OCI-LY1 (cell line): ENCODE results near the gene TUBA4A.
A peak's percentile ranks its signal among the peaks of the same experiment; 100 is the strongest.

ENCODE experiments used
- H2AFZ ChIP-seq: fragments of 200-600 bp; sonication (generic), shearing (Covaris generic); 2 replicates; pipeline ENCODE4 v1.6.0; 2014; ENCODE audit warnings: antibody characterized with exemption, mild to moderate bottlenecking, low read length
- H3F3A ChIP-seq: fragments of 200-600 bp; sonication (generic), shearing (Covaris generic); 2 replicates; pipeline ENCODE4 v1.6.0; 2014; ENCODE audit warnings: mild to moderate bottlenecking, antibody characterized with exemption, low read length, moderate library complexity; ENCODE audit not compliant: insufficient read depth
- H3K27ac ChIP-seq: fragments of 200-600 bp; sonication (generic); 2 replicates; pipeline ENCODE4 v1.5.1; 2014; ENCODE audit warnings: low read length, mixed run types, mild to moderate bottlenecking, low read depth; ENCODE audit not compliant: poor library complexity, severe bottlenecking
- H3K27me3 ChIP-seq: fragments of 200-600 bp; sonication (generic); 2 replicates; pipeline ENCODE4 v1.6.0; 2014; ENCODE audit warnings: antibody characterized with exemption, mild to moderate bottlenecking, low read length, moderate library complexity; ENCODE audit not compliant: insufficient read depth
- H3K36me3 ChIP-seq: fragments of 200-600 bp; sonication (generic); 2 replicates; pipeline ENCODE4 v1.6.1; 2014; ENCODE audit warnings: mild to moderate bottlenecking, antibody characterized with exemption, low read length, moderate library complexity, mixed read lengths; ENCODE audit not compliant: insufficient read depth
- H3K4me1 ChIP-seq: fragments of 200-600 bp; sonication (generic); 2 replicates; pipeline ENCODE4 v1.5.1; 2014; ENCODE audit warnings: mild to moderate bottlenecking, low read length, moderate library complexity; ENCODE audit not compliant: insufficient read depth, severe bottlenecking
- H3K4me2 ChIP-seq: fragments of 200-600 bp; sonication (generic), shearing (Covaris generic); 2 replicates; pipeline ENCODE4 v1.6.1; 2014; ENCODE audit warnings: low read length
- H3K4me3 ChIP-seq: fragments of 200-600 bp; sonication (generic); 2 replicates; pipeline ENCODE4 v1.5.1; 2014; ENCODE audit warnings: low read length, low read depth, mild to moderate bottlenecking, mixed read lengths; ENCODE audit not compliant: poor library complexity, severe bottlenecking
- H3K79me2 ChIP-seq: fragments of 200-600 bp; shearing (Covaris generic); 2 replicates; pipeline ENCODE4 v1.6.1; 2016; ENCODE audit warnings: mixed run types, low read length, mixed read lengths; ENCODE audit not compliant: insufficient read depth
- H3K9ac ChIP-seq: fragments of 200-600 bp; sonication (generic), shearing (Covaris generic); 2 replicates; pipeline ENCODE4 v1.6.1; 2014; ENCODE audit warnings: mild to moderate bottlenecking, low read length, mixed read lengths
- H3K9me2 ChIP-seq: fragments of 200-600 bp; sonication (generic), shearing (Covaris generic); 2 replicates; pipeline ENCODE4 v1.6.1; 2014; ENCODE audit warnings: low read depth, mild to moderate bottlenecking, low read length, mixed read lengths
- H3K9me3 ChIP-seq: fragments of 200-600 bp; shearing (Covaris generic); 2 replicates; pipeline ENCODE4 v1.6.1; 2014; ENCODE audit warnings: low read length, mixed read lengths
- H4K20me1 ChIP-seq: fragments of 200-600 bp; sonication (generic), shearing (Covaris generic); 2 replicates; pipeline ENCODE4 v1.6.0; 2016; ENCODE audit warnings: mild to moderate bottlenecking, low read length; ENCODE audit not compliant: insufficient read depth
- EZH2 ChIP-seq: fragments of 200-600 bp; sonication (generic), shearing (Covaris generic); IDR thresholded peaks from 2 replicates; pipeline ENCODE4 v1.8.0; 2017; ENCODE audit warnings: borderline replicate concordance, mixed run types, mild to moderate bottlenecking, antibody characterized with exemption, low read length, moderate library complexity, mixed read lengths
- TF ChIP-seq, protein P1 (sequence below): fragments of 200-600 bp; sonication (generic), shearing (Covaris generic); IDR thresholded peaks from 2 replicates; pipeline ENCODE4 v1.5.1; 2017; ENCODE audit warnings: mild to moderate bottlenecking, antibody characterized with exemption, low read length, moderate library complexity, mixed read lengths

The TUBA4A gene

DNA sequence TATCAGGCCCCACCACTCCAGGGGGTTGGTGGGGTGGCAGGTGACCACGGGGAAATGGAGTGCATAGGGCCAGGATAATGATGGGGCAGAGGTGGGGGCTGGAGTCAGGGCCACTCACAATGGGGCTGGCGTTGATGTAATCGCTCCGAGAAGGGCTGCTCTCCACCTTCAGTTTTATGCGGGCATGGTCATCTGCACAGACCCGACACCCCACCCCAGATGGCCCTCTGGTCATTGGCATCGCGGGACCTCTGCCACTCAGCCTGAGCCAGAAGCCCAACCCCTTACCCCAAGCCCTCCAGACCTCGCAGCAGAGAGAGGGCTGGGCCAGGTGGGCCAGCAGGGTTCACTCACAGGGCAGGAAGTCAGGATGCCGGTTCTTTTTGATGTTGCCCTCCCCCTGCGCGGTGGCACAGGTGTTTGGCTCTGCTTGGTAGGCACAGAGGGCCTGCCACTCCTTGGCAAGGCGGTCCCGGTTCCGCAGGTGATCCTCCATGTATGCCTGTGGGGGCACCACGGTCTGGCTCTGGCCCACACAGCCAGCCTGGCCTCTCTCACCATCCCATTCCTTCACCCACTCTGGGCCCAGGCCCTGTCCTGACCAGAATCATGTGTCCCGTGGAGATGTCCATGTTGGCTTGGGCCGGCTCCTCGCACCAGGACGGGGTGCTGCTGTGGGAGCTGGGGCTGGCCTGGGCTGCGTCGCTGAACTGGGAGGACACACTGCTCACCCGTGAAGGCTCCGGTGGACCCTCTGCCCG, 43.1 kb upstream of the TUBA4A start:
- peaks cover 3% of the 10 kb centered on the region; the same call in 1 of the 2 replicates for H3K27me3 ChIP-seq
- TF ChIP-seq EZH2 = no peak
- TF ChIP-seq, protein P1, sequence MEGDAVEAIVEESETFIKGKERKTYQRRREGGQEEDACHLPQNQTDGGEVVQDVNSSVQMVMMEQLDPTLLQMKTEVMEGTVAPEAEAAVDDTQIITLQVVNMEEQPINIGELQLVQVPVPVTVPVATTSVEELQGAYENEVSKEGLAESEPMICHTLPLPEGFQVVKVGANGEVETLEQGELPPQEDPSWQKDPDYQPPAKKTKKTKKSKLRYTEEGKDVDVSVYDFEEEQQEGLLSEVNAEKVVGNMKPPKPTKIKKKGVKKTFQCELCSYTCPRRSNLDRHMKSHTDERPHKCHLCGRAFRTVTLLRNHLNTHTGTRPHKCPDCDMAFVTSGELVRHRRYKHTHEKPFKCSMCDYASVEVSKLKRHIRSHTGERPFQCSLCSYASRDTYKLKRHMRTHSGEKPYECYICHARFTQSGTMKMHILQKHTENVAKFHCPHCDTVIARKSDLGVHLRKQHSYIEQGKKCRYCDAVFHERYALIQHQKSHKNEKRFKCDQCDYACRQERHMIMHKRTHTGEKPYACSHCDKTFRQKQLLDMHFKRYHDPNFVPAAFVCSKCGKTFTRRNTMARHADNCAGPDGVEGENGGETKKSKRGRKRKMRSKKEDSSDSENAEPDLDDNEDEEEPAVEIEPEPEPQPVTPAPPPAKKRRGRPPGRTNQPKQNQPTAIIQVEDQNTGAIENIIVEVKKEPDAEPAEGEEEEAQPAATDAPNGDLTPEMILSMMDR = no peak
- no peak overlapping the region for H3K9ac ChIP-seq
- no peaks in the 10 kb centered on the region for H3K79me2 ChIP-seq
- H3K9me2 ChIP-seq = no peaks in the 10 kb centered on the region
- H2AFZ ChIP-seq = no peak overlapping the region
- no peak overlapping the region for H3K4me2 ChIP-seq
- H4K20me1 ChIP-seq = no peaks in the 10 kb centered on the region
- H3F3A ChIP-seq = no peaks in the 10 kb centered on the region
- peaks cover 18% of the 10 kb centered on the region for H3K4me1 ChIP-seq
- H3K27ac ChIP-seq = no peak overlapping the region
- H3K4me3 ChIP-seq = no peak overlapping the region
- H3K36me3 ChIP-seq = no peaks in the 10 kb centered on the region
- H3K9me3 ChIP-seq = no peaks in the 10 kb centered on the region

DNA sequence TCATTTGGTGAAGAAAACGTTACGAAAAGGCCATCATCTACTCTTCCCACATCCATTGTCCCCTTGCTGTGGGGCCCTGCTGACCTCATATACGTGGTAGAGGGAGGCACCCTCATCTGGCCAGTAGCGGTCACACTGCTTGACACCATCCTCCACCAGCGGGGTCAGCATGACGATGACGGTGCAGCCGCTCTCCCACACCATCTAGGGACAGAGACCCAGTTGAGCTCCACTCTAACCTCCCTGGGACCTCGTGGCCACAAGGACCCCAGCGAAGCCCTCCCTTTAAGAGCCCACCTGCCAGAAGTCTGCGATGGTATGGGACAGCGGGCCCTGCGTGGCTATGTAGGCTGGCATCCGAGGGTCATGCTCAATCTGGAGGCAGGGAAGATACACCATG, 42.4 kb upstream of the TUBA4A start:
- Histone ChIP-seq H3K36me3 (no peaks in the 10 kb centered on the region), H3K4me2 (no peak overlapping the region)

DNA sequence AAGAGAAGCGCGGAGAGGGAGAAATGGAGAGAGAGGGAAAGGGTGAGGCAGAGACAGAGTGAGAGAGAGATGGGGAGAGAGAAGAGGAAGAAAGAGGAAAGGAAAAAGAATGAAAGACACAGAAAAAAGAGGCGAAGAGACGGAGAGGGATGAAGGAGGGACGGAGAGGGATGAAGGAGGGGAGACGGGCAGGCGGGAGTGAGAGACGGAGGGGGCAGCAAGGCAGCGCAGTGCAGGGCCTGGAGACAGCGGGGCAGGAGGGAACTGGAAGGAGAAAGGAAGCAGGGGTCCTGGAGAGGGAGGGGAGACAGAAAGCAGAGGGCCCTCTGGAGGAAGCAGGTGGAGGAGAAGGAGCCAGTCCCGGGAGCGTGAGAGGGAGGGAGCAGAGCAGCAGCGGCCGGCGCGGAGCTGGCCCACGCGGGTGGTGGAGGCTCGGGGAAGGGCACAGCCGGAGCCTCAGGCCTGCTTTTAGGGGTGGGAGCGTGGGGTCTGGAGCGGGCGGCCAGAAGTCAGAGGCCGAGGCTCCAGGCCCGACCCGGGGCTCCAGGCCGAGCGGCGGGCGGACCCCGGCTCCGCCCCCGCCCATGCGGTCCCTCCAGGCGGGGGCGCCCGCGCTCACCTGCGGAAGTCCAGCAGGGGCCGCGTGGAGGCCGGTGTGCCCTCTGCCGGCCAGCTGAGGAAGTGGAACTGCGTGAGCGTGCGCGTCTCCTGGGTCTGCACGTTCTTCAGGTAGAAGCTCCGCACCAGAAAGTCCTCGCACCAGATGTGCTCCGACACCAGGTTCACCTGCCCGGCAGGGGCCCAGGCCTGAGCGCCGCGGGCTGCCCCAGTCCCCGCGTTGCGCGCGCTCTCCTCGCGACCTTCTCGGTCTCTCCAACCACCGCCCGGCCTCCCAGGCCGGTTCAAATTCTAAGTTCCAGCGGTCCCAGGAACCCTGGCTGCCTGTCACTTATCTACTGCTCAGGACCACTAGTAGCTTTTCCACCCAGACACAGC, 40.9 kb upstream of the TUBA4A start:
- Histone ChIP-seq H3K4me3 (peak overlapping the region; percentile 50), H3K9ac (peak overlapping the region; percentile 59), H3K79me2 (no peaks in the 10 kb centered on the region), H4K20me1 (no peaks in the 10 kb centered on the region), H2AFZ (peak overlapping the region; percentile 10; the same call in 1 of the 2 replicates), H3K9me3 (no peaks in the 10 kb centered on the region), H3K4me1 (peaks cover 18% of the 10 kb centered on the region), H3K9me2 (no peaks in the 10 kb centered on the region), H3K4me2 (peak overlapping the region; percentile 62), H3F3A (no peaks in the 10 kb centered on the region), H3K27ac (no peak overlapping the region), H3K27me3 (no peaks in the 10 kb centered on the region; the same call in 1 of the 2 replicates), H3K36me3 (no peaks in the 10 kb centered on the region)
- TF ChIP-seq EZH2 = no peak
- TF ChIP-seq, protein P1 = peak; percentile 97

More for the DNA sequence above, 42.4 kb upstream of the TUBA4A start:
- no peaks in the 10 kb centered on the region for H3K79me2 ChIP-seq
- H4K20me1 ChIP-seq = no peaks in the 10 kb centered on the region
- no peaks in the 10 kb centered on the region for H3K9me2 ChIP-seq
- H3F3A ChIP-seq = no peaks in the 10 kb centered on the region
- peaks cover 18% of the 10 kb centered on the region for H3K4me1 ChIP-seq
- no peak overlapping the region for H3K27ac ChIP-seq
- no peak overlapping the region for H3K4me3 ChIP-seq
- peaks cover 3% of the 10 kb centered on the region; the same call in 1 of the 2 replicates for H3K27me3 ChIP-seq
- H3K9ac ChIP-seq = no peak overlapping the region
- no peak overlapping the region for H2AFZ ChIP-seq
- no peak for TF ChIP-seq EZH2
- TF ChIP-seq, protein P1 = no peak
- H3K9me3 ChIP-seq = no peaks in the 10 kb centered on the region
